CD4-positive, alpha-beta T cell (primary cell): ENCODE results near the gene CMSS1. TPM values are rescaled to one million over a fixed set of nuclear protein-coding genes. Genes with fewer than 3 reads are reported as not detected.

Source experiments
- ATAC-seq: fragments of 200-7000 bp; cut with Tn5 transposase; one replicate; pipeline ENCODE4 v1.10.0; 2022; ENCODE audit warnings: mild to moderate bottlenecking; ENCODE audit not compliant: poor library complexity
- CTCF ChIA-PET: fragments of 350-600 bp; sonication (Branson Sonifier 250); formaldehyde crosslinking; loops from one replicate; lab custom pipeline; 2021; ENCODE audit warnings: antibody characterized with exemption, inconsistent platforms; lab: Charles Lee
- POLR2A ChIA-PET: fragments of 350-600 bp; sonication (Branson Sonifier 250); formaldehyde crosslinking; loops from one replicate; lab custom pipeline; 2021; ENCODE audit warnings: antibody characterized with exemption, inconsistent platforms; lab: Charles Lee
- DNase-seq, 14 experiments: peaks; one replicate each; pipeline ENCODE4 v3.0.0-alpha.2; 2013 to 2020; ENCODE audit warnings: mixed read lengths in 2 of 14
- H3K27ac ChIP-seq, 2 donors: one replicate each; pipeline versions ENCODE4 v1.5.1 to v1.7.0; 2013; ENCODE audit warnings: low read length in 2 of 2, low read depth in 1 of 2, mild to moderate bottlenecking in 1 of 2
- H3K27me3 ChIP-seq, 2 experiments: 1 replicate in 1 of 2; 2 replicates in 1 of 2; pipeline versions ENCODE4 v1.6.1 to v1.7.0; 2013; ENCODE audit warnings: low read length in 2 of 2, control low read depth in 1 of 2, mild to moderate bottlenecking in 1 of 2, moderate library complexity in 1 of 2; ENCODE audit not compliant: insufficient read depth in 2 of 2, control insufficient read depth in 1 of 2
- H3K36me3 ChIP-seq: one replicate; pipeline ENCODE4 v1.6.1; 2013; ENCODE audit warnings: low read length, control low read depth; ENCODE audit not compliant: insufficient read depth
- H3K4me1 ChIP-seq: one replicate; pipeline ENCODE4 v1.6.1; 2013; ENCODE audit warnings: low read length, control low read depth; ENCODE audit not compliant: insufficient read depth
- H3K4me3 ChIP-seq: one replicate; pipeline ENCODE4 v1.5.1; 2013; ENCODE audit warnings: mild to moderate bottlenecking, low read length, moderate library complexity
- H3K9me3 ChIP-seq, 2 experiments: 1 replicate in 1 of 2; 2 replicates in 1 of 2; pipeline versions ENCODE4 v1.6.1 to v1.7.0; 2013; ENCODE audit warnings: low read length in 2 of 2, mild to moderate bottlenecking in 2 of 2, control low read depth in 1 of 2, moderate library complexity in 1 of 2; ENCODE audit not compliant: control insufficient read depth in 1 of 2, insufficient read depth in 1 of 2
- H3K27ac Mint-ChIP-seq: one replicate; pipeline ENCODE4 v1.8.0; 2020; ENCODE audit warnings: mixed read lengths
- H3K27me3 Mint-ChIP-seq: one replicate; pipeline ENCODE4 v1.8.0; 2021; ENCODE audit warnings: mixed read lengths
- H3K36me3 Mint-ChIP-seq: one replicate; pipeline ENCODE4 v1.8.0; 2021; ENCODE audit warnings: low read depth, mixed read lengths
- H3K4me1 Mint-ChIP-seq: one replicate; pipeline ENCODE4 v1.8.0; 2021; ENCODE audit warnings: low read depth, mixed read lengths
- H3K4me3 Mint-ChIP-seq: one replicate; pipeline ENCODE4 v1.8.0; 2020; ENCODE audit warnings: mild to moderate bottlenecking, mixed read lengths
- H3K9me3 Mint-ChIP-seq: one replicate; pipeline ENCODE4 v1.8.0; 2020; ENCODE audit warnings: mixed read lengths
- CTCF ChIP-seq: fragments of 200-600 bp; IDR thresholded peaks from one replicate; pipeline ENCODE4 v1.8.0; 2022; ENCODE audit warnings: antibody characterized with exemption, mild to moderate bottlenecking
- intact Hi-C, 2 experiments: fragments of 100-400 bp; cut with DNase I in 1 of 2; cut with micrococcal nuclease in 1 of 2; formaldehyde crosslinking; loops; one replicate each; pipeline versions ENCODE4 v1.15.1 to v1.9.0; 2023 to 2025; cut with DNase I, micrococcal nuclease
- total RNA-seq, 174 experiments: library from RNA in 2 of 174; stranded (reverse) in 2 of 174; gene quantifications; one replicate each; pipeline ENCODE4 v1.2.3 and lab custom pipeline; 2021 to 2026

Gene CMSS1
- total RNA-seq, 2 experiments from 2014 or later, result 12.2 TPM

- no peaks in the 10 kb centered on the region for H3K36me3 ChIP-seq
- no peak overlapping the region for H3K4me3 Mint-ChIP-seq
- H3K4me1 Mint-ChIP-seq, result no peaks in the 10 kb centered on the region
- CTCF ChIA-PET, result interaction anchor here (0.8 to 1.1 kb wide), 2 partner anchors 8 to 37 kb away, joined by 3 read pairs; no protein-coding TSS in a partner anchor
- no peaks in the 10 kb centered on the region for H3K27me3 Mint-ChIP-seq
- DNase-seq (no peak), ATAC-seq (no peak)
- no peak overlapping the region for H3K4me3 ChIP-seq
- intact Hi-C loops, result no loop called here
- H3K27ac Mint-ChIP-seq, result no peak overlapping the region
- POLR2A ChIA-PET, result no interaction called here
- H3K9me3 ChIP-seq, result no peaks in the 10 kb centered on the region
- no peaks in the 10 kb centered on the region for H3K27me3 ChIP-seq
- no peaks in the 10 kb centered on the region for H3K36me3 Mint-ChIP-seq
- H3K9me3 Mint-ChIP-seq, result peaks cover 1% of the 10 kb centered on the region
- H3K27ac ChIP-seq, result no peak overlapping the region
- no peaks in the 10 kb centered on the region for H3K4me1 ChIP-seq
- TF ChIP-seq CTCF, result no peak
These were observed 288.4 kb downstream of the CMSS1 start for GRCh38 chr3:100106094-100106493.

GRCh38 chr3:100106531-100107141 lies 289.0 kb downstream of the CMSS1 start:
- no peaks in the 10 kb centered on the region for H3K9me3 ChIP-seq
- ChIA-PET CTCF (interaction anchor here (0.8 to 1.1 kb wide), 2 partner anchors 9 to 38 kb away, joined by 3 read pairs; no protein-coding TSS in a partner anchor), POLR2A (no interaction called here)
- intact Hi-C loops, result no loop called here
- H3K4me3 ChIP-seq, result no peak overlapping the region
- Mint-ChIP-seq H3K4me3 (no peak overlapping the region), H3K27ac (no peak overlapping the region), H3K27me3 (no peaks in the 10 kb centered on the region), H3K36me3 (no peaks in the 10 kb centered on the region), H3K4me1 (no peaks in the 10 kb centered on the region), H3K9me3 (no peaks in the 10 kb centered on the region)
- H3K4me1 ChIP-seq, result no peaks in the 10 kb centered on the region
- DNase-seq, result no peak
- no peak for TF ChIP-seq CTCF
- no peaks in the 10 kb centered on the region for H3K27me3 ChIP-seq
- H3K36me3 ChIP-seq, result no peaks in the 10 kb centered on the region
- ATAC-seq, result no peak
- H3K27ac ChIP-seq, result no peak overlapping the region

GRCh38 chr3:100107221-100107814 lies 289.7 kb downstream of the CMSS1 start:
- CTCF ChIA-PET, result interaction anchor here (0.8 kb wide), 1 partner anchor 10 kb away, joined by 3 read pairs; no protein-coding TSS in a partner anchor
- no peaks in the 10 kb centered on the region for H3K36me3 Mint-ChIP-seq

More at GRCh38 chr3:100107221-100107814, 289.7 kb downstream of the CMSS1 start:
- Histone ChIP-seq H3K4me1 (no peaks in the 10 kb centered on the region), H3K27ac (no peak overlapping the region), H3K9me3 (no peaks in the 10 kb centered on the region), H3K27me3 (no peaks in the 10 kb centered on the region), H3K4me3 (no peak overlapping the region), H3K36me3 (no peaks in the 10 kb centered on the region)
- TF ChIP-seq CTCF, result no peak
- intact Hi-C loops, result no loop called here
- POLR2A ChIA-PET, result no interaction called here
- no peaks in the 10 kb centered on the region for H3K27me3 Mint-ChIP-seq
- H3K9me3 Mint-ChIP-seq, result no peaks in the 10 kb centered on the region
- DNase-seq, result no peak
- H3K4me1 Mint-ChIP-seq, result no peaks in the 10 kb centered on the region
- no peak overlapping the region for H3K4me3 Mint-ChIP-seq
- H3K27ac Mint-ChIP-seq, result no peak overlapping the region
- no peak for ATAC-seq
